K562 (cell line): ENCODE results near the gene SPINT1. TPM values are rescaled to one million over a fixed set of nuclear protein-coding genes. Genes with fewer than 3 reads are reported as not detected.

ENCODE experiments used
- MEIS2 ChIP-seq: fragments of 450-650 bp; IDR thresholded peaks from 2 replicates; pipeline ENCODE4 v1.6.1; 2014; ENCODE audit warnings: mild to moderate bottlenecking; ENCODE audit not compliant: partially characterized antibody
- NFRKB ChIP-seq: fragments of 450-650 bp; IDR thresholded peaks from 2 replicates; pipeline ENCODE4 v1.6.1; 2016; ENCODE audit warnings: low read depth
- RCOR1 ChIP-seq, 2 experiments: IDR thresholded peaks; 2 replicates each; pipeline ENCODE4 v1.6.1; 2012; ENCODE audit warnings: low read depth in 2 of 2, low read length in 2 of 2, borderline replicate concordance in 1 of 2, improper control_type of control experiment in 1 of 2
- ZBTB40 ChIP-seq, 2 experiments: fragments of 450-650 bp in 1 of 2; sonication (generic) in 1 of 2; formaldehyde crosslinking in 1 of 2; IDR thresholded peaks; 2 replicates each; pipeline versions ENCODE4 v1.7.1 to v1.9.0; 2016 to 2022; ENCODE audit warnings: inconsistent platforms in 1 of 2, mild to moderate bottlenecking in 1 of 2, missing genetic modification reagents in 1 of 2
- ZBTB43 ChIP-seq: sonication (generic); formaldehyde crosslinking; IDR thresholded peaks from 2 replicates; pipeline ENCODE4 v1.8.0; 2023; ENCODE audit warnings: mild to moderate bottlenecking, missing genetic modification reagents
- polyA plus RNA-seq, 8 experiments: library from polyadenylated mRNA; depleted of rRNA in 4 of 8; stranded (reverse) in 5 of 8; unstranded in 3 of 8; fragments of >200 nt; fragmentation: Nextera tagmentation in 2 of 8; fragmentation: Illumina TruSeq in 1 of 8; extraction: Ambion mirVana in 2 of 8; extraction: Trizol in 1 of 8; gene quantifications; 2 replicates each; pipeline versions ENCODE4 v1.2.1 to v1.2.3, GENCODE V29; 2011 to 2014; ENCODE audit warnings: inconsistent platforms in 1 of 8, missing spikeins in 1 of 8
- total RNA-seq, 7 experiments: library from RNA; depleted of rRNA in 6 of 7; stranded (reverse); fragments of >200 nt in 6 of 7; fragmentation: Illumina TruSeq in 2 of 7; extraction: Trizol in 2 of 7; gene quantifications; 2 replicates each; pipeline versions ENCODE4 v1.2.1 to v1.2.3, GENCODE V29; 2011 to 2021; ENCODE audit warnings: low replicate concordance in 1 of 7
- TF ChIP-seq, protein P1 (sequence below): fragments of 450-650 bp; IDR thresholded peaks from 2 replicates; pipeline ENCODE4 v1.6.1; 2017; ENCODE audit warnings: antibody characterized with exemption

Gene SPINT1
- total and polyA plus RNA-seq, 9 of the 15 experiments (the other 6 are each of a cell fraction or from before 2014, with no cell fraction given) = 0.78 to 4.5 (median 1.5) TPM

GRCh38 chr15:40807028-40807887 is 36.6 kb upstream of the SPINT1 start, which contains the start of the genes DNAJC17 and ZFYVE19 (continued):
- TF ChIP-seq ZBTB40 (IDR thresholded peaks at IDR 0.05) = peak; percentile 63
- no peak for TF ChIP-seq ZBTB40 (CRISPR knock-in tag; IDR thresholded peaks at IDR 0.05)
- TF ChIP-seq RCOR1 (IDR thresholded peaks at IDR 0.05; ENCODE audit: borderline replicate concordance in 1 of 2, low read depth in 2 of 2, low read length in 2 of 2) = no peak
- TF ChIP-seq, protein P1, sequence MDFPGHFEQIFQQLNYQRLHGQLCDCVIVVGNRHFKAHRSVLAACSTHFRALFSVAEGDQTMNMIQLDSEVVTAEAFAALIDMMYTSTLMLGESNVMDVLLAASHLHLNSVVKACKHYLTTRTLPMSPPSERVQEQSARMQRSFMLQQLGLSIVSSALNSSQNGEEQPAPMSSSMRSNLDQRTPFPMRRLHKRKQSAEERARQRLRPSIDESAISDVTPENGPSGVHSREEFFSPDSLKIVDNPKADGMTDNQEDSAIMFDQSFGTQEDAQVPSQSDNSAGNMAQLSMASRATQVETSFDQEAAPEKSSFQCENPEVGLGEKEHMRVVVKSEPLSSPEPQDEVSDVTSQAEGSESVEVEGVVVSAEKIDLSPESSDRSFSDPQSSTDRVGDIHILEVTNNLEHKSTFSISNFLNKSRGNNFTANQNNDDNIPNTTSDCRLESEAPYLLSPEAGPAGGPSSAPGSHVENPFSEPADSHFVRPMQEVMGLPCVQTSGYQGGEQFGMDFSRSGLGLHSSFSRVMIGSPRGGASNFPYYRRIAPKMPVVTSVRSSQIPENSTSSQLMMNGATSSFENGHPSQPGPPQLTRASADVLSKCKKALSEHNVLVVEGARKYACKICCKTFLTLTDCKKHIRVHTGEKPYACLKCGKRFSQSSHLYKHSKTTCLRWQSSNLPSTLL = no peak
- peak; percentile 66 for TF ChIP-seq MEIS2
- peak; percentile 77; the same call in 1 of the 2 replicates for TF ChIP-seq ZBTB43
- peak; percentile 85 for TF ChIP-seq NFRKB
